GM12878 (cell line): Measurements from ENCODE around the gene CCDC80. TPM values are rescaled to one million over a fixed set of nuclear protein-coding genes. Genes with fewer than 3 reads are reported as not detected.
A peak's percentile ranks its signal among the peaks of the same experiment; 100 is the strongest.

Experiments
- BCL3 ChIP-seq: IDR thresholded peaks from 2 replicates; pipeline ENCODE4 v1.6.1; 2011; ENCODE audit warnings: borderline replicate concordance, low read depth, mild to moderate bottlenecking, moderate library complexity, low read length; ENCODE audit not compliant: insufficient read depth, poor library complexity, severe bottlenecking
- CBFB ChIP-seq: IDR thresholded peaks from 2 replicates; pipeline ENCODE4 v1.6.1; 2016; ENCODE audit warnings: antibody characterized with exemption, low read depth
- DPF2 ChIP-seq: fragments of 450-650 bp; IDR thresholded peaks from 2 replicates; pipeline ENCODE4 v1.6.1; 2017; ENCODE audit warnings: mild to moderate bottlenecking
- E4F1 ChIP-seq: fragments of 450-650 bp; IDR thresholded peaks from 2 replicates; pipeline ENCODE4 v1.6.1; 2018; ENCODE audit warnings: borderline replicate concordance, mild to moderate bottlenecking; ENCODE audit not compliant: partially characterized antibody
- EED ChIP-seq: sonication (generic); IDR thresholded peaks from 2 replicates; pipeline ENCODE4 v1.6.1; 2016; ENCODE audit warnings: antibody characterized with exemption, low read depth
- EZH2 ChIP-seq: IDR thresholded peaks from 2 replicates; pipeline ENCODE4 v1.6.1; 2012; ENCODE audit warnings: low read depth, mild to moderate bottlenecking, control low read depth, inconsistent platforms, low read length, borderline replicate concordance; ENCODE audit not compliant: control insufficient read depth
- HDAC6 ChIP-seq: fragments of 200-600 bp; sonication (generic); IDR thresholded peaks from one replicate; pipeline ENCODE4 v1.8.0; 2017; ENCODE audit warnings: antibody characterized with exemption; ENCODE audit not compliant: unreplicated experiment
- JUNB ChIP-seq: IDR thresholded peaks from 2 replicates; pipeline ENCODE4 v1.6.1; 2016; ENCODE audit warnings: antibody characterized with exemption, mild to moderate bottlenecking
- KAT2A ChIP-seq: conservative IDR thresholded peaks from 2 replicates; pipeline ENCODE4 v1.6.1; 2011; ENCODE audit warnings: low read depth, low read length; ENCODE audit not compliant: control insufficient read depth
- KDM1A ChIP-seq: fragments of 200-600 bp; sonication (generic); IDR thresholded peaks from 2 replicates; pipeline ENCODE4 v1.6.1; 2016; ENCODE audit warnings: borderline replicate concordance
- MTA3 ChIP-seq: IDR thresholded peaks from 2 replicates; pipeline ENCODE4 v1.6.1; 2012; ENCODE audit warnings: low read length, inconsistent platforms, borderline replicate concordance
- SIN3A ChIP-seq: IDR thresholded peaks from 2 replicates; pipeline ENCODE4 v1.6.1; 2012; ENCODE audit warnings: low read depth, low read length, improper control_type of control experiment
- SMAD5 ChIP-seq: IDR thresholded peaks from 2 replicates; pipeline ENCODE4 v1.6.1; 2016; ENCODE audit warnings: antibody characterized with exemption, low read depth
- SRF ChIP-seq, 2 experiments: IDR thresholded peaks; 2 replicates each; pipeline ENCODE4 v1.6.1; 2011; ENCODE audit warnings: low read depth in 2 of 2, low read length in 2 of 2, mild to moderate bottlenecking in 1 of 2, moderate library complexity in 1 of 2
- TBL1XR1 ChIP-seq: IDR thresholded peaks from 2 replicates; pipeline ENCODE4 v1.6.1; 2012; ENCODE audit warnings: low read depth, low read length, improper control_type of control experiment
- ZSCAN29 ChIP-seq: fragments of 450-650 bp; IDR thresholded peaks from 2 replicates; pipeline ENCODE4 v1.6.1; 2017; ENCODE audit warnings: mild to moderate bottlenecking, moderate library complexity
- polyA plus RNA-seq, 11 experiments: library from polyadenylated mRNA; depleted of rRNA in 4 of 11; unstranded in 6 of 11; stranded (reverse) in 5 of 11; fragments of >200 nt; fragmentation: Nextera tagmentation in 4 of 11; fragmentation: Illumina TruSeq in 1 of 11; extraction: Ambion mirVana in 4 of 11; extraction: Trizol in 1 of 11; gene quantifications; 1 replicate in 1 of 11; 2 replicates in 10 of 11; pipeline versions ENCODE4 v1.2.1 to v1.2.3, GENCODE V29; 2011 to 2016; ENCODE audit warnings: inconsistent platforms in 2 of 11, missing spikeins in 2 of 11, low read depth in 1 of 11
- total RNA-seq, 4 experiments: library from RNA; depleted of rRNA in 3 of 4; stranded (reverse); fragments of >200 nt in 3 of 4; fragmentation: Illumina TruSeq in 1 of 4; extraction: Trizol in 1 of 4; gene quantifications; 2 replicates each; pipeline versions ENCODE4 v1.2.1 to v1.2.3, GENCODE V29; 2013 to 2021
- TF ChIP-seq, protein P1 (sequence below): IDR thresholded peaks from 2 replicates; pipeline ENCODE4 v1.6.1; 2011; ENCODE audit warnings: low read depth, low read length, improper control_type of control experiment, borderline replicate concordance
- TF ChIP-seq, protein P2 (sequence below): IDR thresholded peaks from 2 replicates; pipeline ENCODE4 v1.6.1; 2012; ENCODE audit warnings: low read depth, low read length, improper control_type of control experiment
- TF ChIP-seq, protein P3 (sequence below): fragments of 450-650 bp; IDR thresholded peaks from 2 replicates; pipeline ENCODE4 v1.6.1; 2014; ENCODE audit warnings: mild to moderate bottlenecking
- TF ChIP-seq, protein P4 (sequence below): fragments of 450-650 bp; formaldehyde crosslinking; IDR thresholded peaks from 2 replicates; pipeline ENCODE4 v1.4.0; 2022; ENCODE audit warnings: mild to moderate bottlenecking, moderate library complexity

Gene CCDC80
- total and polyA plus RNA-seq, 10 of the 15 experiments (the other 5 are each of a cell fraction or from before 2014, with no cell fraction given): 0.01 to 0.59 (median 0.21) TPM; not detected in 5

DNA sequence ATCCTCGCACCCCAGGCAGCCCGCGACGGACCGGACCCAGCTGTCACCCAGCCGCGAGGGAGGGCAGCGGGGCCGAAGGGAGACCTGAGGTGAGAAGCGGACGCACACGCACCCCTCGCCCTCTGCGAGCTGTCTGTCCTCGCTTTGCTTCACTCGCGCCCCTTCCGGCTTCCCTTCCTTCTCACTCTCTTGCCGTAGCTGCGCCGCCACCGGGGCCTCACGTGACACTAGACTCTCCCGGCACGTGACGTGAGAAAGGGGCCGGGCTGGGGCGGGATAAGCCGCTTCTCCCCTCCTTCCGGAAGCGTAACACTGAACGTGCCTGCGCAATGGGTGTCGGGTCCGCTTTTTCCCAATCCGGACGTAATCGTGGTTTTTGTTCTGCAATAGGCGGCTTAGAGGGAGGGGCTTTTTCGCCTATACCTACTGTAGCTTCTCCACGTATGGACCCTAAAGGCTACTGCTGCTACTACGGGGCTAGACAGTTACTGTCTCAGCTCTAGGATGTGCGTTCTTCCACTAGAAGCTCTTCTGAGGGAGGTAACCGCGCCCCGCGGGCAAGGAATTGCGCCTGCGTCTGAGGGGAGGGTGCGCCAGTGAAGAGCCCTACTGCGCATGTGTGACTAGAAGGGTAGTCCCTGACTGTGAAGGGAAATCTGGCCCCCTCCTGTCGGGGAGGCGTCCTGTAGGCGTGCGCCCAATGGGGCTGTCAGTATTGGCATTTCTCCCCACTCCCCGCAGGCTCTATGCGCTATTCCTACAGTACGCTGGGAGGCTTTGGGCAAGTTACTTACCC lies 79.0 kb downstream of the CCDC80 start, which contains the start of the genes ATG3 and SLC35A5 (continued):
- no peak for TF ChIP-seq KAT2A
- TF ChIP-seq SMAD5: peak; percentile 91
- TF ChIP-seq, protein P1, sequence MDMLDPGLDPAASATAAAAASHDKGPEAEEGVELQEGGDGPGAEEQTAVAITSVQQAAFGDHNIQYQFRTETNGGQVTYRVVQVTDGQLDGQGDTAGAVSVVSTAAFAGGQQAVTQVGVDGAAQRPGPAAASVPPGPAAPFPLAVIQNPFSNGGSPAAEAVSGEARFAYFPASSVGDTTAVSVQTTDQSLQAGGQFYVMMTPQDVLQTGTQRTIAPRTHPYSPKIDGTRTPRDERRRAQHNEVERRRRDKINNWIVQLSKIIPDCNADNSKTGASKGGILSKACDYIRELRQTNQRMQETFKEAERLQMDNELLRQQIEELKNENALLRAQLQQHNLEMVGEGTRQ: peak; percentile 99
- peak; percentile 78 for TF ChIP-seq E4F1
- TF ChIP-seq JUNB: no peak
- TF ChIP-seq BCL3: no peak
- TF ChIP-seq, protein P2, sequence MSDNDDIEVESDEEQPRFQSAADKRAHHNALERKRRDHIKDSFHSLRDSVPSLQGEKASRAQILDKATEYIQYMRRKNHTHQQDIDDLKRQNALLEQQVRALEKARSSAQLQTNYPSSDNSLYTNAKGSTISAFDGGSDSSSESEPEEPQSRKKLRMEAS: peak; percentile 99
- no peak; the same call in 1 of the 2 replicates for TF ChIP-seq MTA3
- TF ChIP-seq, protein P3, sequence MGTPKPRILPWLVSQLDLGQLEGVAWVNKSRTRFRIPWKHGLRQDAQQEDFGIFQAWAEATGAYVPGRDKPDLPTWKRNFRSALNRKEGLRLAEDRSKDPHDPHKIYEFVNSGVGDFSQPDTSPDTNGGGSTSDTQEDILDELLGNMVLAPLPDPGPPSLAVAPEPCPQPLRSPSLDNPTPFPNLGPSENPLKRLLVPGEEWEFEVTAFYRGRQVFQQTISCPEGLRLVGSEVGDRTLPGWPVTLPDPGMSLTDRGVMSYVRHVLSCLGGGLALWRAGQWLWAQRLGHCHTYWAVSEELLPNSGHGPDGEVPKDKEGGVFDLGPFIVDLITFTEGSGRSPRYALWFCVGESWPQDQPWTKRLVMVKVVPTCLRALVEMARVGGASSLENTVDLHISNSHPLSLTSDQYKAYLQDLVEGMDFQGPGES: peak; percentile 16; the same call in 1 of the 2 replicates
- TF ChIP-seq KDM1A: no peak
- TF ChIP-seq EED: peak; percentile 46
- peak; percentile 79 for TF ChIP-seq DPF2
- TF ChIP-seq EZH2: no peak
- TF ChIP-seq HDAC6: no peak
- peak; percentile 67; the same call in 1 of the 2 replicates for TF ChIP-seq TBL1XR1
- peak; percentile 86; the same call in 1 of the 2 replicates for TF ChIP-seq CBFB
- no peak for TF ChIP-seq ZSCAN29
- TF ChIP-seq, protein P4, sequence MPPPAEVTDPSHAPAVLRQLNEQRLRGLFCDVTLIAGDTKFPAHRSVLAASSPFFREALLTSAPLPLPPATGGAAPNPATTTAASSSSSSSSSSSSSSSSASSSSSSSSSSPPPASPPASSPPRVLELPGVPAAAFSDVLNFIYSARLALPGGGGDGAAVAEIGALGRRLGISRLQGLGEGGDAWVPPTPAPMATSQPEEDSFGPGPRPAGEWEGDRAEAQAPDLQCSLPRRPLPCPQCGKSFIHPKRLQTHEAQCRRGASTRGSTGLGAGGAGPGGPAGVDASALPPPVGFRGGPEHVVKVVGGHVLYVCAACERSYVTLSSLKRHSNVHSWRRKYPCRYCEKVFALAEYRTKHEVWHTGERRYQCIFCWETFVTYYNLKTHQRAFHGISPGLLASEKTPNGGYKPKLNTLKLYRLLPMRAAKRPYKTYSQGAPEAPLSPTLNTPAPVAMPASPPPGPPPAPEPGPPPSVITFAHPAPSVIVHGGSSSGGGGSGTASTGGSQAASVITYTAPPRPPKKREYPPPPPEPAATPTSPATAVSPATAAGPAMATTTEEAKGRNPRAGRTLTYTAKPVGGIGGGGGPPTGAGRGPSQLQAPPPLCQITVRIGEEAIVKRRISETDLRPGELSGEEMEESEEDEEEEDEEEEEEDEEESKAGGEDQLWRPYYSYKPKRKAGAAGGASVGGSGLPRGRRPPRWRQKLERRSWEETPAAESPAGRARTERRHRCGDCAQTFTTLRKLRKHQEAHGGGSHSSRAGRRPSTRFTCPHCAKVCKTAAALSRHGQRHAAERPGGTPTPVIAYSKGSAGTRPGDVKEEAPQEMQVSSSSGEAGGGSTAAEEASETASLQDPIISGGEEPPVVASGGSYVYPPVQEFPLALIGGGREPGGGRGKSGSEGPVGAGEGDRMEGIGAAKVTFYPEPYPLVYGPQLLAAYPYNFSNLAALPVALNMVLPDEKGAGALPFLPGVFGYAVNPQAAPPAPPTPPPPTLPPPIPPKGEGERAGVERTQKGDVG (CRISPR knock-in tag): no peak
- peak; percentile 67 for TF ChIP-seq SIN3A
- TF ChIP-seq SRF (IDR thresholded peaks at IDR 0.05; ENCODE audit: low read depth in 2 of 2, low read length in 2 of 2): peak in 1 of 2 experiments; percentile 70; a peak in 1 of 4 replicates
